HL-60 (cell line): ENCODE results near the gene BAG5.

Source experiments
- DNase-seq, 2 experiments: peaks; one replicate each; pipeline ENCODE4 v3.0.0-alpha.2; 2010 to 2020; ENCODE audit warnings: low read depth in 1 of 2, low spot score in 1 of 2
- H3K27ac ChIP-seq: fragments of 250-450 bp; sonication (Bioruptor Pico); replicated peaks from 2 replicates; pipeline ENCODE4 v1.5.1; 2020; ENCODE audit warnings: mild to moderate bottlenecking, moderate library complexity
- H3K27me3 ChIP-seq: fragments of 250-450 bp; sonication (Bioruptor Pico); 2 replicates; pipeline ENCODE4 v1.5.1; 2021; ENCODE audit warnings: mild to moderate bottlenecking, moderate library complexity; ENCODE audit not compliant: insufficient read depth, poor library complexity, severe bottlenecking
- H3K4me3 ChIP-seq: replicated peaks from 2 replicates; pipeline ENCODE4 v1.5.1; 2011; ENCODE audit warnings: mild to moderate bottlenecking, control low read depth, low read length; ENCODE audit not compliant: insufficient read depth
- GABPA ChIP-seq: IDR thresholded peaks from 2 replicates; pipeline ENCODE4 v1.6.1; 2012; ENCODE audit warnings: low read depth
- POLR2AphosphoS5 ChIP-seq: IDR thresholded peaks from 2 replicates; pipeline ENCODE4 v1.6.1; 2012; ENCODE audit warnings: low read depth
- SPI1 ChIP-seq: IDR thresholded peaks from 2 replicates; pipeline ENCODE4 v1.6.1; 2012; ENCODE audit warnings: low read depth, mild to moderate bottlenecking, borderline replicate concordance
- TF ChIP-seq, protein P1 (sequence below): IDR thresholded peaks from one replicate; pipeline ENCODE4 v1.5.1; 2011; ENCODE audit warnings: low read length, control low read depth, inconsistent platforms; ENCODE audit not compliant: insufficient read depth
- TF ChIP-seq, protein P2 (sequence below): IDR thresholded peaks from 2 replicates; pipeline ENCODE4 v1.6.1; 2012; ENCODE audit warnings: low read depth; ENCODE audit not compliant: insufficient replicate concordance

The BAG5 gene

DNA sequence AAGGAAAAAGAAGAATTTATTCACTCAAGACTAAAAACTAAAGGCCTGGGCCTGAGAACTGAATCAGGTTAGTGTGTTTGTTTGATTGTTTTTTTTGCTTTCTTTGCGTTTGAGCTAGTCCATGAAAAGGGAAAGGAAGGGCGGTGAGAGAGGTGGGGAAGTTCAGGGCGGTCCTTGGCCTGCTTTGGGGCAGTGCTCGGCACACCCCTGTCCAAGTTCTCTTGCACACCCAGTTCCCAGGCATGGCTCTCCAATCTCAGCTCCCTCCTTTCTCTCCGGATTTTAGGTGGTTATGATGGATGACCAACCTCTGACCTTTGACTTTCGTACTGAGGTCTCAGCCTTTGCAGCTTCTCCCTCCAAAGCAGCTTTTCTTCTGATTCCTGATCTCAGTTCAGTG is 11.6 kb upstream of the BAG5 start:
- Histone ChIP-seq H3K4me3 (no peak overlapping the region), H3K27me3 (no peaks in the 10 kb centered on the region), H3K27ac (no peak overlapping the region)
- TF ChIP-seq, protein P1, sequence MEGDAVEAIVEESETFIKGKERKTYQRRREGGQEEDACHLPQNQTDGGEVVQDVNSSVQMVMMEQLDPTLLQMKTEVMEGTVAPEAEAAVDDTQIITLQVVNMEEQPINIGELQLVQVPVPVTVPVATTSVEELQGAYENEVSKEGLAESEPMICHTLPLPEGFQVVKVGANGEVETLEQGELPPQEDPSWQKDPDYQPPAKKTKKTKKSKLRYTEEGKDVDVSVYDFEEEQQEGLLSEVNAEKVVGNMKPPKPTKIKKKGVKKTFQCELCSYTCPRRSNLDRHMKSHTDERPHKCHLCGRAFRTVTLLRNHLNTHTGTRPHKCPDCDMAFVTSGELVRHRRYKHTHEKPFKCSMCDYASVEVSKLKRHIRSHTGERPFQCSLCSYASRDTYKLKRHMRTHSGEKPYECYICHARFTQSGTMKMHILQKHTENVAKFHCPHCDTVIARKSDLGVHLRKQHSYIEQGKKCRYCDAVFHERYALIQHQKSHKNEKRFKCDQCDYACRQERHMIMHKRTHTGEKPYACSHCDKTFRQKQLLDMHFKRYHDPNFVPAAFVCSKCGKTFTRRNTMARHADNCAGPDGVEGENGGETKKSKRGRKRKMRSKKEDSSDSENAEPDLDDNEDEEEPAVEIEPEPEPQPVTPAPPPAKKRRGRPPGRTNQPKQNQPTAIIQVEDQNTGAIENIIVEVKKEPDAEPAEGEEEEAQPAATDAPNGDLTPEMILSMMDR, result no peak
- TF ChIP-seq SPI1 (no peak), POLR2AphosphoS5 (no peak), GABPA (no peak)
- TF ChIP-seq, protein P2, sequence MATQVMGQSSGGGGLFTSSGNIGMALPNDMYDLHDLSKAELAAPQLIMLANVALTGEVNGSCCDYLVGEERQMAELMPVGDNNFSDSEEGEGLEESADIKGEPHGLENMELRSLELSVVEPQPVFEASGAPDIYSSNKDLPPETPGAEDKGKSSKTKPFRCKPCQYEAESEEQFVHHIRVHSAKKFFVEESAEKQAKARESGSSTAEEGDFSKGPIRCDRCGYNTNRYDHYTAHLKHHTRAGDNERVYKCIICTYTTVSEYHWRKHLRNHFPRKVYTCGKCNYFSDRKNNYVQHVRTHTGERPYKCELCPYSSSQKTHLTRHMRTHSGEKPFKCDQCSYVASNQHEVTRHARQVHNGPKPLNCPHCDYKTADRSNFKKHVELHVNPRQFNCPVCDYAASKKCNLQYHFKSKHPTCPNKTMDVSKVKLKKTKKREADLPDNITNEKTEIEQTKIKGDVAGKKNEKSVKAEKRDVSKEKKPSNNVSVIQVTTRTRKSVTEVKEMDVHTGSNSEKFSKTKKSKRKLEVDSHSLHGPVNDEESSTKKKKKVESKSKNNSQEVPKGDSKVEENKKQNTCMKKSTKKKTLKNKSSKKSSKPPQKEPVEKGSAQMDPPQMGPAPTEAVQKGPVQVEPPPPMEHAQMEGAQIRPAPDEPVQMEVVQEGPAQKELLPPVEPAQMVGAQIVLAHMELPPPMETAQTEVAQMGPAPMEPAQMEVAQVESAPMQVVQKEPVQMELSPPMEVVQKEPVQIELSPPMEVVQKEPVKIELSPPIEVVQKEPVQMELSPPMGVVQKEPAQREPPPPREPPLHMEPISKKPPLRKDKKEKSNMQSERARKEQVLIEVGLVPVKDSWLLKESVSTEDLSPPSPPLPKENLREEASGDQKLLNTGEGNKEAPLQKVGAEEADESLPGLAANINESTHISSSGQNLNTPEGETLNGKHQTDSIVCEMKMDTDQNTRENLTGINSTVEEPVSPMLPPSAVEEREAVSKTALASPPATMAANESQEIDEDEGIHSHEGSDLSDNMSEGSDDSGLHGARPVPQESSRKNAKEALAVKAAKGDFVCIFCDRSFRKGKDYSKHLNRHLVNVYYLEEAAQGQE, result no peak
- DNase-seq, result no peak

DNA sequence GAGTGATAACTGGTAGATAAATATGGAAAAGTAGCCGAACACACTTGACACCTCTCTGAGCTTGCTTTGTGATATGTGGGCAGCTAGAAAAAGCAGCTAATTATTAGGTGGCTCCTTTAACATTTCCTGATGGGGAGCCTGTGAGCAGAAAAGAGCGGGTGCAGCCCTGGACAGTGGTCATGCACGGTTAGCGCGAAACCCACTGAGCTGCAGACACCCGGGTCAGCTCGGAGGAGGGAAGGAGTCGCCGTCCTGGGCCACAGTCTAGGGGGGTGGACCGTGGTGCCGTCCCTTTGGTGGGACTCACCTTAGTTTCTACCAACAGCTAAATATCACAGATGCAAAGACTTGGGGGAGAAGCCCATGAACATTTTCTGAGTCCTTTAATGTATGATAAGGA is 7.0 kb upstream of the BAG5 start:
- Histone ChIP-seq H3K27ac (no peak overlapping the region), H3K27me3 (no peaks in the 10 kb centered on the region), H3K4me3 (no peak overlapping the region)
- TF ChIP-seq POLR2AphosphoS5 (no peak), GABPA (no peak), SPI1 (no peak)
- TF ChIP-seq, protein P1, result no peak
- TF ChIP-seq, protein P2, result no peak
- DNase-seq, result no peak

DNA sequence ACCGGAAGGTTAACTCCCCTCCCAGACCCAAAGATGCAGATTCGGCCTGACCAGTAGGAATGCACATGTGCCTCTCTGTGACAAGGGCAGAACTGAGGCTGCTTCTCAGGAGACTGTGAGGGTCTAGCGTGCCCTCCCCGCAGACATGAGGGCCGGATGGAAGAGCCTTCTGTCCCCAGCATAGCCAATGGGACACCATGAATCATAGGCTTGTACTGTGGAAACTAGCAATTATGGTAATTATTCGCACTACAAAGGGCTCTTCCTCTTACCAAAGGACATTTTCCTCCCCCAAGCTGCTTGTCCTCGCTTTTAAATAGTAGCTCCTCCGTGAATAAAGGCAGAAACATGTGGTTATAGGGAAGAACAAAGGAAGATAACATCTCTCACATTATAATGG is 6.5 kb upstream of the BAG5 start:
- Histone ChIP-seq H3K27ac (no peak overlapping the region), H3K4me3 (no peak overlapping the region), H3K27me3 (no peaks in the 10 kb centered on the region)
- DNase-seq, result no peak
- TF ChIP-seq GABPA (no peak), POLR2AphosphoS5 (no peak), SPI1 (no peak)
- TF ChIP-seq, protein P2, result no peak
- TF ChIP-seq, protein P1, result no peak
